Posterior cingulate gyrus (tissue), 11 donors: ENCODE results near the gene ZNF397.
"Not testable (repeated sequence)": the region's sequence is repeated elsewhere in the genome, so short reads cannot be mapped to it uniquely, and the experiment has no call there.

Experiments used
- DNase-seq, 10 donors: peaks; one replicate each; pipeline versions ENCODE4 v3.0.0 to v3.0.0-alpha.2; 2020 to 2021; ENCODE audit warnings: mixed read lengths in 3 of 10
- intact Hi-C: fragments of 100-400 bp; cut with DNase I; formaldehyde crosslinking; loops from one replicate; pipeline ENCODE4 v1.15.1; 2023

ZNF397 gene

DNA sequence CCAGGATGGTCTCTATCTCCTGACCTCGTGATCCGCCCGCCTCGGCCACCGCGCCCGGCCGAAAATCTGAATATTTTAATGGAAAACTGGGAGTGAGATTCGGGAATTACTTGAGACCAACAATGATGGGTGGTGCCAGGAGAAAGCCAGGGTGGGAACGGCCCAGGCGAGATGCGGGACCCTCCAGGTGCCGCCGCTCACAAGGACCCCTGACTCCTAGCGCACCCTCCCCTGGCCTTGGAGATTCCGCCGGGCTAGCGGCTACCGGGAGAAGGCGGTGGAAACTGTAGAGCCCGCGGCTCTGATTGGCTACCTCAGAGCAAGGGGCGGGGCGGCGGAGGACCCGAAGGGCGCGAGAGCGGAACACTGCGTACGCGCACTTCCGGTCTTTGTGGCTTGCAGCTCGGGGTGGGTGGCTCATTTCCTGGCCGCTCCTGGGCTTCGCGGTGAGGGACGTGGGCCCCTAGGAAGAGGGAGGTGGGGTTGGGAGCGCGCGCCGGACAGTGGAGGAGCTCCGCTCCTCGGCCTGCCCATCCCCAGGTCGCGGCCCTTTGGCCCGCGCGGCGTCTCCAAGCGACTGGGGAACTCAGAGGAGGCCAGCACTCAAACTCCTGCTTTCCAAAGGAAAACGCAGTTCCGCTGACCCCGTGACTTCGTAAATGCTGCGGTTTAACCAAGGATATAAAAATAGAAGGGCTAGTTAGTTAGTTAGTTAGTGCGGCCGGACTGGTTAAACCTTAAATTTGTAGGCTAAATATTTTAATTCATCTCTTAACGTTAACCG, at the start of gene ZNF397:
Gene ZNF397, plus strand, starts transcription at position 371 of the 784 bp plus-strand sequence. CDS start 1,437 bp downstream, outside the sequence.
- intact Hi-C loops: loop anchor here (1.0 to 5.0 kb wide), 4 partner anchors 26 to 114 kb away; partner anchors contain the start of genes ZNF24 and ZSCAN30
- DNase-seq: peak; percentile 94 to 99 (median 98)

GRCh38 chr18:35191698-35192025, 49.2 kb upstream of the ZNF397 start:
- DNase-seq: no peak
- intact Hi-C loops: no loop called here

GRCh38 chr18:35192415-35192814, 48.4 kb upstream of the ZNF397 start:
- intact Hi-C loops: no loop called here
- no peak for DNase-seq

GRCh38 chr18:35193316-35193715, 47.5 kb upstream of the ZNF397 start:
- no peak for DNase-seq
- intact Hi-C loops: no loop called here

- no peak for DNase-seq
- intact Hi-C loops: no loop called here
Observed at GRCh38 chr18:35197296-35197695, 43.5 kb upstream of the ZNF397 start.

GRCh38 chr18:35201256-35201931, 39.4 kb upstream of the ZNF397 start:
- intact Hi-C loops: no loop called here
- no peak for DNase-seq

GRCh38 chr18:35203067-35203466, 37.8 kb upstream of the ZNF397 start:
- no peak for DNase-seq
- intact Hi-C loops: no loop called here

DNA sequence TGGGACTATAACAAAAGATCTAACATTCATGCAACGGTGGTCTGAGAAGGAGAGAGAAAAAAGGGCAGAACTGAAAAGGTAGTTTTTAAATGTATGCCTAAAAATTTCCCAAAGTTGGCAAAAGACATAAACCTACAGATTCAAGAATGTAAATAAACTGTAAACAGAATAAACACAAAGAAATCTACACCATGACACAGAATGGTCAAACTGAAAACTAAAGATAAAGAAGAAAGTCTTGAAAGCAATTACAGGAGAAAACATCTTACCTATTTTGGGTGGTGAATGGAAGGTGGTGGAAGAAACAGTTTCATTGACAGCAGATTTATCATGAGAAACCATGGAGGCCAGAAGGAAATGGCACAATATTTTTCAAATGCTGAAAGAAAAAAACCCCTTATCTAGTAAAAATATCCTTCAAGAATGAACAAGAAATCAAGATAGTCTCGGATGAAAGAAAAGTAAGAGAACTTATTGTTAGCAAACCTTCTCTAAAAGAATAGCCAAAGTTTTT, 35.6 kb upstream of the ZNF397 start:
- no peak for DNase-seq
- intact Hi-C loops: no loop called here

GRCh38 chr18:35205746-35206458, 34.9 kb upstream of the ZNF397 start:
- DNase-seq, intact Hi-C loops: not testable (repeated sequence)

GRCh38 chr18:35215026-35215425, 25.8 kb upstream of the ZNF397 start:
- intact Hi-C loops: no loop called here
- DNase-seq: no peak

DNA sequence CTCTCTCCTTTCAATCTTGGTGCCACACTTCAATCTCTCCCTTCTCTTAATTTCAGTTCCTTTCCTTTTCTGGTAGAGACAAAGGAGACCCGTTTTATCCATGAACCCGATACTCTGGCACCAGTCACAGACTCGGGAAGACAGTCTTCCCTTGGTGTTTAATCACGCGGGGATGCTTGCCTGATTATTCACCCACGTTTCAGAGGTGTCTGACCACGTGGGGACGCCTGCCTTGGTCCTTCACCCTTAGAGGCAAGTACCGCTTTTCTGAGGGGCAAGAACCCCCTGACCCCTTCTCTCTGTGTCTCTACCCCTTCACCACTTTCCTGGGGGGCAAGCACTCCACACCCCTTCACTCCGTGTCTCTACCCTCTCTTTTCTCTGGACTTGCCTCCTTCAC, 24.2 kb upstream of the ZNF397 start:
- DNase-seq, intact Hi-C loops: not testable (repeated sequence)

- intact Hi-C loops, DNase-seq: not testable (repeated sequence)
Observed at GRCh38 chr18:35219331-35219730, 21.5 kb upstream of the ZNF397 start.

DNA sequence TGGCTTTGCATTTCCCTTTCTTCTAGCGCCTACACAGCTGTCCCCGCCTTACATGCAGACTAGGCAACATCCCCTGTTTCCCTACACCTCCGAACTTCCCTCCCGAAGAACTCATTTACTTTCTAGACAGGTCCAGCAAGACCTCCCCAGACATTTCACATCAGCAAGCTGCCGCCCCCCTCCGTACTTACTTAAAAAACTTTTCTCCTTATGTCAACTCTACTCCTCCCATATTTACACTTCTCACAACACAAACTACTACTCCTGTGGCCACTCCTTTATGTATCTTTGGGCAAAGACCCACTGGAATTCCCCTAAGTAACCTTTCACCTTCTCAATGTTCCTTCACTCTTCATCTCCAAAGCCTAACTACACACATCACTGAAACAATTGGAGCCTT, 20.4 kb upstream of the ZNF397 start:
- intact Hi-C loops: no loop called here
- DNase-seq: no peak

DNA sequence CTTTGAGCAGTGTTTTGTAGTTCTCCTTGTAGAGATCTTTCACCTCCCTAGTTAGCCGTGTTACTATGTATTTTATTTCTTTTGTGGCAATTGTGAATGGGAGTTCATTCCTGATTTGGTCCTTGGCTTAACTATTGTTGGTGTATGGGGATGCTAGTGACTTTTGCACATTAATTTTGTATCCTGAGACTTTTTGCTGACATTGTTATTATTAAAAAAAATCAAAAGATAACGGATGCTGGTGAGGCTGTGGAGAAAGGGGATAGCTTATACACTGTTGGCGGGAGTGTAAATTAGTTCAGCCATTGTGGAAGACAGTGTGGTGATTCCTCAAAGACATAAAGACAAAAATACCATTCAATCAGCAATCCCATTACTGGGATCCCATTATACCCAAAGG, 17.0 kb upstream of the ZNF397 start:
- DNase-seq: no peak
- intact Hi-C loops: no loop called here

DNA sequence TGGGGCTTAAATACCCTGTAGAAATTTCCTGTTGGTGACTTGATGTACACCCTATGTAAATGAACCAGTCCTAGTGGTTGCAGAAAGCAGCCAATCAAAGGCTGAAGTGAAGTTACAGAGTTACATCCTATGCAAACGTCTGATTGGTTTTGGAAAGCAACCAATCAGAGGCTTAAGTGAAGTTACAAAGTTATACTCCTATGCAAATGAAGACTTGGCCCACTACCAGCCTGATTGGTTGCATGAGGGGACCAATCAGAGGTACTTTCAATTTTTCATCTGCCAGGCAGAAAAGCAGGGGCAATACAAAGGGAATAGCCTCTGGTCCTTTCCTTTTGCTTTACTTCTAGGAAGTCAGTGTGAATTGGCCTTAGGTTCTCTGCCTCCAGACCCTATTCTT, 13.6 kb upstream of the ZNF397 start:
- intact Hi-C loops: no loop called here
- DNase-seq: no peak

DNA sequence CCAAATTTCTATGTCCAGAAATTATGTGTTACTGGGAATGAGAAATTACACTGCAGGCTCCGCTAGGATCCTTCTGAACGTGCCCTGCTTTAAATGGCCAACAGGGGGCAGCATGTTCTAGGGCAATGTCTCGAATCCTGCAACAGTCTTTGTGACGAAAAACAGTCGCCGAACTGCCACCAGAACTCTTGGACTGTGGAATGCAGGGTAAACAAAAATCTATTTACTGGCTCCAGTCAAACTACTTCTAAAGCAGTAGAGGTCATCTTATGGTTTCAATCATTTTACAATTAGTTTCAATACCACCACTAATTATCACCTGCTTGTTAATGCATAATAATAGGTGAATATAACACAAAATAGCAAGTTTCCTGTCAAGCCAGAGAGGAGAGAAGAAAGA, 9.8 kb upstream of the ZNF397 start:
- intact Hi-C loops: loop anchor here (1.0 to 10.0 kb wide), 3 partner anchors 114 to 226 kb away; partner anchors contain the start of gene ZNF24
- peak; percentile 56 to 96 (median 83) for DNase-seq

- intact Hi-C loops: loop anchor here (10.0 kb wide), 1 partner anchor 232 kb away; no protein-coding TSS in a partner anchor
- DNase-seq: no peak
Observed at GRCh38 chr18:35236571-35237363, 4.1 kb upstream of the ZNF397 start.

DNA sequence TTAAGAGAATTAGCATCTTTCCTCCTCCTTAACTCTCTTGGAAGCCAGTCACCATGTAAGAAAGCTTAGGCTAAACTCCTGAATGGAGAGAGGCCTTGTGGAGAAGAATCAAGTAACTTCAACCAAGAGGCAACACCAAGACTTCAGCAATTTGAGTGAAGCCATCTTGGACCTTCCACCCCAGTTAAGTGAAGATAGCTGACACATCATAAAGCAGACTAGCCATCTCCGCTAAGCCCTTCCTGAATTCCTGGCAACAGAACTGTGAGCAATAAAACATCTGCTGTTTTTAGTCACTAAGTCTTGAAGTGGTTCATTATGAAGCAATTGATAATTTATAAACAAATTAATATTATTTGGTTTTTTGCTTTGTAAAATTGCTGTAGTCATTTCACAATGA, 1.5 kb upstream of the ZNF397 start:
- DNase-seq: no peak
- intact Hi-C loops: loop anchor here (10.0 kb wide), 1 partner anchor 235 kb away; no protein-coding TSS in a partner anchor

DNA sequence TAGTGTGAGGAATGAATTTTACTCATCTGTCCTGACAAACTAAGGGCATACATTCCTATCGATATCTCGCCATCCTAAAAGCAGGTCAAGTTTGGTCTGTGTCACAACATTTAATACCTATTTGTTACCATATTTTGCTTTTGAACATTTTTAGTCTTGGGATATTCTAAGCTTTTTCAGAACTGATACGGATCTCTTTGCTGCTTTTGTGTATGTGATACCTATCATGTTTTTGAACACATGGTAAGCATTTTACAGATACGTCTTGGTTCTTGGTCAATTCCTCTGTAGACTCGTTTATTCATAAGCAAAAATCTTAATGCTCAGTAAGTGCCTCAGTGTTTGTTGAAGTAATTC, 592 bp downstream of the ZNF397 start:
- intact Hi-C loops: loop anchor here (1.0 to 5.0 kb wide), 4 partner anchors 26 to 113 kb away; partner anchors contain the start of genes ZNF24 and ZSCAN30
- DNase-seq: no peak

DNA sequence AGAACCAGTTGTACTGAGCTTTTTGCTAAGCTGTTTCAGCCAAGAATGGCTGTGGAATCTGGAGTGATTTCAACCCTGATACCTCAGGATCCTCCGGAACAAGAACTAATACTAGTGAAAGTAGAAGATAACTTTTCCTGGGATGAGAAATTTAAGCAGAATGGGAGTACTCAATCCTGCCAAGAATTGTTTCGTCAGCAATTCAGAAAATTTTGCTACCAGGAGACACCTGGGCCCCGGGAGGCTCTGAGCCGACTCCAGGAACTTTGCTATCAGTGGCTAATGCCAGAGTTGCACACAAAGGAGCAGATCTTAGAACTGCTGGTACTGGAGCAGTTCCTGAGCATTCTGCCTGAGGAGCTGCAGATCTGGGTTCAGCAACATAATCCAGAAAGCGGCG, 1.6 kb downstream of the ZNF397 start:
- DNase-seq: no peak
- intact Hi-C loops: loop anchor here (5.0 kb wide), 1 partner anchor 100 kb away; the partner anchor contains the start of gene ZNF24
